Tibial artery (tissue), 4 donors: ENCODE results near the gene TMTC2.

Experiments used
- DNase-seq, 2 donors: peaks; one replicate each; pipeline ENCODE4 v3.0.0-alpha.2; 2019
- H3K27ac ChIP-seq, 2 donors: fragments of 200-600 bp; sonication (generic) in 1 of 2; 1 replicate in 1 of 2; 2 replicates in 1 of 2; pipeline ENCODE4 v1.5.1; 2018 to 2019; ENCODE audit warnings: mild to moderate bottlenecking in 1 of 2
- H3K27me3 ChIP-seq, 2 donors: fragments of 200-600 bp; sonication (generic) in 1 of 2; one replicate each; pipeline versions ENCODE4 v1.5.1 to v1.6.0; 2016 to 2019
- H3K36me3 ChIP-seq, 3 donors: fragments of 200-600 bp; sonication (generic) in 2 of 3; one replicate each; pipeline ENCODE4 v1.5.1; 2016 to 2019; ENCODE audit warnings: mild to moderate bottlenecking in 2 of 3
- H3K4me1 ChIP-seq, 4 donors: fragments of 200-600 bp; sonication (generic) in 2 of 4; 1 replicate in 3 of 4; 2 replicates in 1 of 4; pipeline ENCODE4 v1.5.1; 2016 to 2019
- H3K4me3 ChIP-seq, 2 donors: fragments of 200-600 bp; sonication (generic) in 1 of 2; 1 replicate in 1 of 2; 2 replicates in 1 of 2; pipeline ENCODE4 v1.5.1; 2018 to 2019; ENCODE audit warnings: mild to moderate bottlenecking in 2 of 2
- H3K9me3 ChIP-seq, 3 donors: fragments of 200-600 bp; sonication (generic) in 1 of 3; one replicate each; pipeline ENCODE4 v1.5.1; 2016 to 2019
- intact Hi-C: fragments of 100-400 bp; cut with DNase I; formaldehyde crosslinking; loops from one replicate; pipeline ENCODE4 v1.15.0; 2023; ENCODE audit warnings: low total_unique reads
- TF ChIP-seq, protein P1 (sequence below), 2 experiments: fragments of 200-600 bp in 1 of 2; fragments of 450-650 bp in 1 of 2; IDR thresholded peaks; one replicate each; pipeline ENCODE4 v1.5.1; 2017 to 2019; ENCODE audit warnings: antibody characterized with exemption in 2 of 2, mild to moderate bottlenecking in 1 of 2, moderate library complexity in 1 of 2

The TMTC2 gene

DNA sequence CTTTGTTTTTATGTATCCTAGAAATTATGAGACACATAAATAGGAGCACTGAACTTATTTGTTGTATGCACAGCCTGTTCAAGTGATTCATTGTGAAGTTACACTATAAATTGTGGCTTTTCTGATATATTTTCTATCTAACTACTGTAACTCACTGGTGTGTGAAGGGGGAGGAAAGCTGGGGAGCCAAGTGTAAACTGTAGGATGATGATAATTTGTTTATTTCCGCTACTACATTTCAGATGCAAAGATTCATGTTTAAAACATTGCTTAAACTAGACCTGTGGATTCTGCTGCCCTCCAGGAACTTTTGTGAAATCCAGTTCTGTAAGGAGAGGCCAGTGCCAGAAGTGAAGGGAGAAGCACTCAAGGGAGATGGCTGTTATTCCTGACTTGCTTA is 3.3 kb downstream of the TMTC2 start:
- Histone ChIP-seq H3K36me3 (no peaks in the 10 kb centered on the region), H3K4me1 (peaks cover 0 to 15% (median 11%) of the 10 kb centered on the region in 4 donors), H3K4me3 (no peak overlapping the region), H3K9me3 (no peaks in the 10 kb centered on the region), H3K27ac (no peak overlapping the region), H3K27me3 (no peaks in the 10 kb centered on the region)
- DNase-seq: no peak
- intact Hi-C loops: no loop called here
- TF ChIP-seq, protein P1, sequence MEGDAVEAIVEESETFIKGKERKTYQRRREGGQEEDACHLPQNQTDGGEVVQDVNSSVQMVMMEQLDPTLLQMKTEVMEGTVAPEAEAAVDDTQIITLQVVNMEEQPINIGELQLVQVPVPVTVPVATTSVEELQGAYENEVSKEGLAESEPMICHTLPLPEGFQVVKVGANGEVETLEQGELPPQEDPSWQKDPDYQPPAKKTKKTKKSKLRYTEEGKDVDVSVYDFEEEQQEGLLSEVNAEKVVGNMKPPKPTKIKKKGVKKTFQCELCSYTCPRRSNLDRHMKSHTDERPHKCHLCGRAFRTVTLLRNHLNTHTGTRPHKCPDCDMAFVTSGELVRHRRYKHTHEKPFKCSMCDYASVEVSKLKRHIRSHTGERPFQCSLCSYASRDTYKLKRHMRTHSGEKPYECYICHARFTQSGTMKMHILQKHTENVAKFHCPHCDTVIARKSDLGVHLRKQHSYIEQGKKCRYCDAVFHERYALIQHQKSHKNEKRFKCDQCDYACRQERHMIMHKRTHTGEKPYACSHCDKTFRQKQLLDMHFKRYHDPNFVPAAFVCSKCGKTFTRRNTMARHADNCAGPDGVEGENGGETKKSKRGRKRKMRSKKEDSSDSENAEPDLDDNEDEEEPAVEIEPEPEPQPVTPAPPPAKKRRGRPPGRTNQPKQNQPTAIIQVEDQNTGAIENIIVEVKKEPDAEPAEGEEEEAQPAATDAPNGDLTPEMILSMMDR (IDR thresholded peaks at IDR 0.05): no peak

DNA sequence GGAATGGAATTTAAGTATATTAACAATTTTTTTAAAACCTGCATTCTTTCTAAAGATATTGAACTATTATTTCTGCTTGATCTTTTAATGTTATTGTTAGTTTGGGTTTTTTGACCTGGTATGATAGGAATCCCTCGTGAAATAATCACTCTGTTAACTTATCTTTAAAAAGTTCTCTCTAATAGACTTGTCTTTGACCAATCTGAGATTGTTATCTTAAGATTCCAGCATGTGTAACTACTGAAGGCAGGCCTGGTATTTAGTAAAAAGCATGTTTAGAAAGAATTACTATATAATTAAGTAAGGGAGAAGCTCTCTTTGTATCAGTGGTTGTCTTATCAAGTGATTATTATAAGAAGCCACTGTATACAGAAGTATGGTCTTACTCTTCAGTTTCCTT is 4.8 kb downstream of the TMTC2 start:
- no peak for DNase-seq
- no peaks in the 10 kb centered on the region for H3K27me3 ChIP-seq
- no peaks in the 10 kb centered on the region for H3K9me3 ChIP-seq
- H3K36me3 ChIP-seq: no peaks in the 10 kb centered on the region
- no peak overlapping the region for H3K4me3 ChIP-seq
- peaks cover 0 to 11% (median 9%) of the 10 kb centered on the region in 4 donors for H3K4me1 ChIP-seq
- intact Hi-C loops: no loop called here
- TF ChIP-seq, protein P1 (IDR thresholded peaks at IDR 0.05): no peak
- no peak overlapping the region for H3K27ac ChIP-seq

DNA sequence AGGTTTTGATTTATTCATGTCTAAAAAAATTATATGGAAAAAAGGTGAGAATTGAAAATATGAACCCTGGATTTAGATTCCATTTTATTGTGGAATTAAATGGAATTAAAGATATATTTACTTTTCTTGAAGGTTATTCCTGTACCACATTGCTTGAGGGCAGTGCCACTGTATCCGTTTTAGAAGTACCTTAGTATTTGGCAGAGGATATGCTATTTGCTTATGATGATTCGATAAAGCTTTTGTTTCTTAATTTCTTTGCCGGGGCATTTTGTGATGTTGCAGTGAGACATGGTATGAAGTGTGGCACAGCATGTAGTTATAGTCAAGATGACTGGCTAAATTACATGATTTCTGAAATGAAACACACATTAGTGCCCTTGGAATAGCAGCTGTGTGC is 7.6 kb downstream of the TMTC2 start:
- H3K4me3 ChIP-seq: no peak overlapping the region
- TF ChIP-seq, protein P1 (IDR thresholded peaks at IDR 0.05): no peak
- H3K9me3 ChIP-seq: no peaks in the 10 kb centered on the region
- H3K27ac ChIP-seq: no peak overlapping the region
- intact Hi-C loops: no loop called here
- no peaks in the 10 kb centered on the region for H3K27me3 ChIP-seq
- no peak for DNase-seq
- H3K36me3 ChIP-seq: no peaks in the 10 kb centered on the region
- no peaks in the 10 kb centered on the region for H3K4me1 ChIP-seq

DNA sequence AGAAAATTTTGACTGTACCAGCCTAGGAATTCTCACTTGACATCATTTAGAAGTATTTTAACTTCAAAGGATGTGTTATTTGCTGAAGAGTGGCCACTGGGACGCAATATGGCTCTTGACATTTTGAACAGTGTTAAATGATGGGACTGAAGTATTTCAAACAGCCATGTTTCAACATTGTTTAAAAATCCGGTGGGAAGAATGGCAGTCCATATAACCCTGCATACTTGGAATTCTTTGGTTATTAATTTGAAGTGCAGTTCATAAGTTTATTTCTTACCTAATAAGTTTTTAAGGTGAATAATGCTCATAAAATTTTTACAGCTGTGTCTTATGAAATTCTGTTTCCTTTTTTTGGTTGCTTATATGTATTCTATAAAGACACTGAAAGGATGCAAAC is 8.3 kb downstream of the TMTC2 start:
- H3K9me3 ChIP-seq: no peaks in the 10 kb centered on the region
- TF ChIP-seq, protein P1 (IDR thresholded peaks at IDR 0.05): no peak
- intact Hi-C loops: no loop called here
- no peak overlapping the region for H3K4me3 ChIP-seq
- no peaks in the 10 kb centered on the region for H3K36me3 ChIP-seq
- no peaks in the 10 kb centered on the region for H3K27me3 ChIP-seq
- no peaks in the 10 kb centered on the region for H3K4me1 ChIP-seq
- H3K27ac ChIP-seq: no peak overlapping the region
- DNase-seq: no peak

DNA sequence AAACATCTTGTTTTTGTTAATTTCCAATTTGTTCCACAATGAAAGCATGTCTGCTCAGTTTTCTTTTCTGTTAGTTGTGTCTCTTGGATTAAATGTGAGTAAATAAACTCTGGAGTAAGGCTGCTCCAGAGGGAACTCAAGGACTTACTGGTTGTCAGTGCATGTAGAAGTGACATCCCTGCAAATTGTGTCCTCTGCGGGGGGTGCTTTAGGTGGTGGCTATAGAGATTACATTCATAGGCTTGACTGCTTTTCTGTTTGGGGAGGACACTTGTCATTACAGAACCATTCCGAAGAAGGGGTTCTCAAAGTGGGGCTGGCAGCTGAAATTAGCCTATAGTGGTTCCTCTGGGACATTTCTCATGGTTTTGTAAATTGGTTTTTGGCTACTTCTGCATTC is 8.8 kb downstream of the TMTC2 start:
- H3K4me1 ChIP-seq: no peaks in the 10 kb centered on the region
- H3K27me3 ChIP-seq: no peaks in the 10 kb centered on the region
- H3K36me3 ChIP-seq: no peaks in the 10 kb centered on the region
- H3K9me3 ChIP-seq: no peaks in the 10 kb centered on the region
- DNase-seq: no peak
- H3K4me3 ChIP-seq: no peak overlapping the region
- H3K27ac ChIP-seq: no peak overlapping the region
- TF ChIP-seq, protein P1 (IDR thresholded peaks at IDR 0.05): no peak
- intact Hi-C loops: no loop called here

DNA sequence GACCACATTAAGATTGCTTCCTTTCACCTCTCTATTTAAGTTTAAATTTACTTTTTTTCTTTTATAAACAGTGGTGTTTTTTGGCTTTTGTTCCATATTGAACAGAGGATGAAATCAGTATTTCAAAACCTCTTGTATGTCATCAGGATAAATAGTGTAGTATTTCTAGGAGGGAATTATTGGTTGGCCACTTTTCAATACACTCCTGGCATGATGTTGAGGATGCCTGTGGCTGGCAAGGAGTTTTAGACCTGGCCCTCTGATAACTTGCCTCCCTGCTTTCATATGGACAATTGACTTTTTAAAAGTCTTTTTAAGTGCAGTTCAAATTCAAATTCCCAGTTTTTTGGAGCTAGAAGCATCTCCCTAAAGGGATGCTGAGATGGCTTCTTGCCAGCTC is 9.8 kb downstream of the TMTC2 start:
- no peaks in the 10 kb centered on the region for H3K36me3 ChIP-seq
- H3K4me1 ChIP-seq: no peaks in the 10 kb centered on the region
- no peak overlapping the region for H3K4me3 ChIP-seq
- intact Hi-C loops: no loop called here
- no peaks in the 10 kb centered on the region for H3K27me3 ChIP-seq
- TF ChIP-seq, protein P1 (IDR thresholded peaks at IDR 0.05): no peak
- H3K27ac ChIP-seq: no peak overlapping the region
- DNase-seq: no peak
- H3K9me3 ChIP-seq: no peaks in the 10 kb centered on the region
